ENCODE measurements around the gene CNIH4.
"Not testable (repeated sequence)": the region's sequence is repeated elsewhere in the genome, so short reads cannot be mapped to it uniquely, and the experiment has no call there.

CNIH4 gene

GRCh38 chr1:224349716-224350115 lies 7.0 kb upstream of the CNIH4 start:
- DNase-seq = not testable (repeated sequence)

DNA sequence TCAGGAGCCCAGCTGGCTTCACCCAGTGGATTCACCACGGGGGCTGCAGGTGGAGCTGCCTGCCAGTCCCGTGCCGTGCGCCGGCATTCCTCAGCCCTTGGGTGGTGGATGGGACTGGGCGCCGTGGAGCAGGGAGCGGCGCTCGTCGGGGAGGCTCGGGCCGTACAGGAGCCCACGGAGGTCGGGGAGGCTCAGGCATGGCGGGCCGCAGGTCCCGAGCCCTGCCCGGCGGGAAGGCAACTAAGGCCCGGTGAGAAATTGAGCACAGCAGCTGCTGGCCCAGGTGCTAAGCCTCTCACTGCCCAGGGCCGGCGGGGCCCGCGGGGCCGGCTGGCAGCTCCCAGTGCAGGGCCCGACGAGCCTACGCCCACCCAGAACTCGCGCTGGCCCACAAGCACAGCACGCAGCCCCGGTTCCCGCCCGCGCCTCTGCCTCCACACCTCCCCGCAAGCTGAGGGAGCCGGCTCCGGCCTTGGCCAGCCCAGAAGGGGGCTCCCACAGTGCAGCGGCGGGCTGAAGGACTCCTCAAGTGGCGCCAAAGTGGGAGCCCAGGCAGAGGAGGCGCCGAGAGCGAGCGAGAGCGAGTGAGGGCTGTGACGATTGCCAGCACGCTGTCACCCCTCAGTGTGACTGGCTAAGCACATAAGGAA lies 4.1 kb upstream of the CNIH4 start:
- DNase-seq = not testable (repeated sequence)

DNA sequence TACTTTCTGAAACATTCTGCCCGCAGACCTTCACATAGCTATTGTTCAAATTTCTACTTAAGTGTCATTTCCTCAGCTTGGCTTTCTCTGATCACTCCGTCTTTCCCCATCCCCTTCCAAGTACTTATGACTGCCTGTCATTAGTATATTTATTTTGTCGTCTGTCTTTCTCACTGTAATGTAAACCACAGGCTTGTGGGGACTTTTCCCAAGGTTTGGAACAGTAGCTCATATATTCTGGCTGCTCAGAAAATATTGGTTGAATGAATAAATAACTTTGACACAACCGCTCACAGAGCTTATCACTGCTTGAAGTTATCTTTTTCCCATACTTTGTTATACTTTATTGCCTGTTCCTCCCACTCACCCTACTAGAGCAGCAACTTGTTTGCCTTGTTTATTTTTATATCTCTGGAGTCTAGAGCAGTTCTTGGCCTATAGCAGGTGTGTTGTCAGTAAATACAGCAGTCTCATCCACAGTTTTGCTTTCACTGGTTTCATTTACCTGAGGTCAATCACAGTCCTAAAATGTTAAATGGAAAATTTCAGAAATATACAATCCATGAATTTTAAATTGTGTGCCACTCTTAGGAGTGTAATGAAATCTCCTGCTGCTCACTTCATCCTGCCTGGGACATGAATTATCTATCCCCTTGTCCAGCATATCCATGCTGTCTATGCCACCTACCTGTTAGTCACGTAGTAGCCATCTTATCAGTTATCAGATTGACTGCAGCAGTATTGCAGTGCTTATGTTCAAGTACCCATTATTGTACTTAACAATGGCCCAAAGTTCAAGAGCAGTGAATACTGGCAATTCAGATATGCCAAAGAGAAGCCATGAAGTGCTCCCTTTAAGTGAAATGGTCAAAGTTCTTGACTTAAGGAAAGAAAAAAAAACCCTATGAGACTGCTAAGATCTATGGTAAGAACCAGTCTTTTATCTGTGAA lies 2.4 kb upstream of the CNIH4 start:
- DNase-seq = no peak

- no peak for DNase-seq
Measured at GRCh38 chr1:224357626-224358124, 996 bp downstream of the CNIH4 start.

DNA sequence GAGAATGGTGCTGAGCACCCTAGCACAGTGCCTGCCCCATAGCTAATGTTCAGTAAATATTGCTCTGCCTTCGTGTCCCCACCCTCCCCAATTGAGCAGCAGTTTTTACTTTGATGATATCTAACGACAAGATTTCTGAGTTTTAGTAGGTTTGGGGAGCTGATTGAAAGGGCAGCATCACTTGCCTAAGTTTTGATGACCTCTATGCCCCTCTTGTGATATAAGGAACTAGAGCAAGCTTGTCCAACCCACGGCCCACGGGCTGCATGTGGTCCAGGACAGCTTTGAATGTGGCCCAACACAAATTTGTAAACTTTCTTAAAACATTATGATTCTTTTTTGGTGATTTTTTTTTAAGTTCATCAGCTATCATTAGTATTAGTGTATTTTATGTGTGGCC lies 1.6 kb downstream of the CNIH4 start:
- DNase-seq = no peak

DNA sequence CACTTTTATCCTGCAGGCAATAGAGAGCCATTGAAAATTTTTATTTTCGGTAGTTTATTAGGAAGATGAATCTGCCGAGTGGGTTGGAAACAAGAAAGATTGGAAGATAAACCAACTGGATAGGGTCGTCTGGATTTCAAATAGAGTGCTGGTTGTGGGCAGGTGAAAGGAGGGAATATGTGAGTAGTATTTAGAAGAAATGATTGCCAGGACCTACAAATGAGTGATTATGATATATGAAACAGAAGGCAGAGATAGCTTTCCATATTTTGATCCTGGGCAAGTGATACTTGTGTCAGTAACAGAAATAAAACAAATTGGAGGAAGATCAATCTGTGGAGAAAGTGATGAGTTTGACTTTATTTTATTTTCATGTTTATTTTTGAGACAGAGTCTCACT lies 2.5 kb downstream of the CNIH4 start:
- DNase-seq = no peak

- DNase-seq = no peak
Measured at GRCh38 chr1:224368409-224368808, 11.7 kb downstream of the CNIH4 start.

GRCh38 chr1:224373008-224373590 lies 16.4 kb downstream of the CNIH4 start:
- DNase-seq = no peak

GRCh38 chr1:224375059-224375458 lies 18.4 kb downstream of the CNIH4 start:
- no peak for DNase-seq

DNA sequence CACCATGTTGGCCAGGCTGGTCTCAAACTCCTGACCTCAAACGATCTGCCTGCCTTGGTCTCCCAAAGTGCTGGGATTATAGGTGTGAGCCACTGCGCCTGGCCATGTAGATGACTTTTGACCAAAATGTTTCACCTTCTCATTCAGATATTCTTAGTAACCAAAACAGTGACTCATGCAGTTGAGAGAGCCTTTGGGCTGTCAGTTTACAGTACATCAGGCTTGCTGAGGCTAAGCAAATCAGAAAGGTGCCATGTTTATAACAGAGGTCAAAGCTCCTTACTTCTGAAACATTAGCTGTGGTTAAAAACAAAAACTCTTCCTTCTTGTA lies 21.0 kb downstream of the CNIH4 start:
- peak in 1 of 2 donors; percentile 18 for DNase-seq

- no peak for DNase-seq
Measured at GRCh38 chr1:224378855-224379631, 22.4 kb downstream of the CNIH4 start.

- DNase-seq = peak; percentile 30 to 61
Measured at GRCh38 chr1:224380003-224380402, 23.3 kb downstream of the CNIH4 start.

DNA sequence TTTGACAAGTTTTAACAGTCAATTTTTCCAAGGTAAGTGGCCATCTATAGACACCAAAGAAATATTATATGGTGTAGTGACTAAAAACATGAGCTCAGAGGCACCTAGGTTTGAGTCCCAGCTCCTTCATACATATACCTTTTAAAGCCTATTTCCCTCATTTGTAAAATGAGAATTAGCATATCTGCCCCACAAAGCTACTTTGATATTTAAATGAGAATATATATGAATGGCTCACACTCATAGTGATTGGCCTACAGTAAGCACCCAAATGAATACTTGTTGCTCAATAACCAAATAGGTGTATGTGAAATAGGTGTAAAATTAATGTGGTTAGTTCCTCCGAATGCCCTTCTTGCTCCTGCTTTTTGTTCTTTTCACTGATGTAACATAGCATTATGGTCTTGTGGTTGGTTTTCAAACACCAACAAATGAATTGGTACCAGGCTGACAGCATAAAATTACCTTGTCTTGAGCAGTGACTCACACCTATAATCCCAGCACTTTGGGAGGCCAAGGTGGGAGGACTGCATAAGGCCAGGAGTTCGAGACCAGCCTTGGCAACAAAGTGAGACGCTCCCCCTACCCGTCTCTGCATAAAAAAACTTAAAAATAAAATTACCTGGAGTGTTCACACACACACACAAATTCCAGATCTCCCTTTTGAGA lies 25.3 kb downstream of the CNIH4 start:
- no peak for DNase-seq

DNA sequence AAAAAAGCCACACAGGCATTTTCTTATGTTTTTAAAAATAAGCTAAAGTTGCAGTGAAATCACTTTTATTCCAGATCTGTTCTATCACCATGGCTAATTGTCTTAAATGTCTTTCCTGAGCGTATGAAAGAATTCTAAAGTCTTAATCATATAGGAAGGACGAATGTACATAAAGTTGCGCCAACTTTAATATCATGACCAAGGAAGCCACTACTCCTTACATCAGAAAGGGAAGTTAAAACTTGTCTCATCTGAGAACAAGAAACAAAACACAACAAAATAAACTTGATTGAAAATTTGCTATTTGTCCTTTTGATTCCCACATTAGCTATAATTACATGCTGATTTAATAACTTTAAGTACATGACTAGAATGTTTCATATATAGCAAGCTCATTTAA lies 26.5 kb downstream of the CNIH4 start:
- no peak for DNase-seq

DNA sequence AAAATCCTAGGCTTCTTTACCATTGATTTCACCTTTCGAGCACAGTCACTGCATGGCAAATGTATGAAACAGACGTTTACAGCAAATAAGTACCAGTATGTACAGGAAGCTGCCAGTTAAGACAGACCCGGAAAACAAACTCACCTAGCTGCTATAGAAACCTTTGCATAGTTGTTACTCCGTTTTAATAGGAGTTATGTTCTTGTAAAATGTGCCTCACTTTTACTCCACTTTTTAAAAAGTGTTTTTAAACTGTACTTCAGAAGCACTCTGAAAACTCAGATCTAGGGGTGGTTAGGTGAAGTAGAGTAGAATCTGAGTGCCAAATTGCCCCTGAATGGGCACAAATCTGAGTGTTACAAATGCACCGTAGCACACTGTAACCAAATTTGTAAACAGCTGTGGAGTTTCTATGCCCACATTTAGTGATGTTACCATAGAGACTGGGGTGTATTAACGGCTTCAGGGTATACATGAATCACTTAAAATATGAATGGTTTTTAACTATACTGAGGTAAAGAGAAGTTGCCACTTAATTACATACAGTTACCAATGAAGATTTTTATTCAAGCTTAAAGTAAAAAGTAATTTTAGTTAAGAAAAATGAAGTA lies 30.7 kb downstream of the CNIH4 start:
- peak in 1 of 2 donors; percentile 34 for DNase-seq

- DNase-seq = no peak
Measured at GRCh38 chr1:224387943-224388342, 31.3 kb downstream of the CNIH4 start.

- no peak for DNase-seq
Measured at GRCh38 chr1:224390517-224390916, 33.8 kb downstream of the CNIH4 start.

DNA sequence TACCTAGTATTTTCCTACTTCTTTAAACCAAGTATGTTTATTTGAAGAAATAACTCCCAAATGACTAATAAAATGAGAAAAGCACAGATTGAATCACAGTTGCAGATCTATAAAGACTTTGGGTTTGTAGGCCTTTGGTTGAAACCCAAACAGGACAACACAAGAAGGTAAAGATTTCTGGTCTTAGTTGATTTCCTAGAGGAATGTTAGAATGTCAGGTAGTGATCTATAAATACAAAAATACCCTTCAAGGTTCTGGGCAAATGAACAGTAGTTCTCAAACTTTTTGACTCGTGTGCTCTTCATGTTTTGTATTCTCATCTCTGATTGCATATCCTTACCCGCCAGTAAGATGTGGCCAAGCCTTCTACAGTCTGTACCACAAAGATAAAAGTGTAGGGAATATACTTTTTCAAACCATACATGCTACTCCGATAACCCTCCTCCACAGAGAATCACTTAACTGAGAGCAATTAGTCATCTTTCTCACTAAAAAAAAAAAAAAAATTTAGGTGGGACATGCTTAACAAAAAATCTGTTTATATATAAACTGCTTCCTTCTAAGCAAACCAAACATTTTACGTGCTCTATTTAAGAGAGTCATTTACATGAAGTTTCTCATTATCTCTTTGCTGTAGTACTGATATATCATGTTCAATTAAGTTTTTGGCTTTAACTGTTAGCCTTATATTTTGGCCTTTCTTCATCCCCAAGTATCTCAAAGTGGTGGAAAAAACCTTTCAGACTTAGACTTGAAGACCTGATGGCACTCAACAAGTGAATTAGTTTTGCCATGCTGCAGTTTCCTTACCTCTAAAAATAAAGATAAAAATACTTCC lies 36.0 kb downstream of the CNIH4 start:
- DNase-seq = no peak

DNA sequence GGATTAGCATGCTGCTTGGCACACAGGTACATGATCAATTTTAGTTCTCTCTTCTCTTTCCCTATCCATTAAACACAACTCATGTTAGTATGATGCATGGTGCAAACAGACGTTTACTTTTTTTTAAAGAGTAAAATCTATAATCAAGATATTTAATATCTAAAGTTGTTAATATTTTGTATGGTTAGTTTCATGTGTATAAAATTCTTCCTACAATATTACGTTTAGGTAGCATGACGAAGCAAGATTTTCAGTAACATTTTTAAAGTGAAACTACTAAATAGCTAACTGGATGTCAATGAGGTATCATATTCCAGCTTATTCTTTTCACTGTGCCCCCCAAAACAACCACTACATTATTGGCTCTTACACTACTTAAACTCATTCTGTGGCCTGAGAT lies 36.6 kb downstream of the CNIH4 start:
- DNase-seq = no peak

GRCh38 chr1:224399887-224400286 lies 43.2 kb downstream of the CNIH4 start:
- no peak for DNase-seq

GRCh38 chr1:224402472-224403036 lies 45.9 kb downstream of the CNIH4 start:
- no peak for DNase-seq

Measured in CD4-positive, alpha-beta T cell treated with Interleukin-1 beta for 1 hour (primary cell).